Neutrophil (primary cell): ENCODE data around the gene GK.
A peak's percentile ranks its signal among the peaks of the same experiment; 100 is the strongest.
"Not testable (repeated sequence)": the region's sequence is repeated elsewhere in the genome, so short reads cannot be mapped to it uniquely, and the experiment has no call there.

Experiments
- H3K27ac ChIP-seq: fragments of 200-600 bp; sonication (generic); 2 replicates; pipeline ENCODE4 v1.5.1; 2016; ENCODE audit warnings: mild to moderate bottlenecking, moderate library complexity
- H3K27me3 ChIP-seq: fragments of 200-600 bp; sonication (generic); 2 replicates; pipeline ENCODE4 v1.6.0; 2016; ENCODE audit warnings: mild to moderate bottlenecking
- H3K36me3 ChIP-seq: fragments of 200-600 bp; sonication (generic); 2 replicates; pipeline ENCODE4 v1.5.1; 2017
- H3K4me1 ChIP-seq, 2 experiments: fragments of 200-600 bp in 1 of 2; sonication (generic) in 1 of 2; 1 replicate in 1 of 2; 2 replicates in 1 of 2; pipeline versions ENCODE4 v1.5.1 to v1.6.1; 2013 to 2016; ENCODE audit warnings: low read depth in 1 of 2, low read length in 1 of 2, mild to moderate bottlenecking in 1 of 2, moderate library complexity in 1 of 2; ENCODE audit not compliant: control insufficient read depth in 1 of 2, insufficient read depth in 1 of 2
- H3K4me3 ChIP-seq, 2 experiments: fragments of 200-600 bp in 1 of 2; sonication (generic) in 1 of 2; 1 replicate in 1 of 2; 2 replicates in 1 of 2; pipeline ENCODE4 v1.5.1; 2013 to 2016; ENCODE audit warnings: low read depth in 1 of 2, low read length in 1 of 2, mild to moderate bottlenecking in 1 of 2, moderate library complexity in 1 of 2
- H3K9me3 ChIP-seq: fragments of 200-600 bp; sonication (generic); 2 replicates; pipeline ENCODE4 v1.5.1; 2016
- CTCF ChIP-seq: fragments of 200-600 bp; sonication (generic); IDR thresholded peaks from 2 replicates; pipeline ENCODE4 v1.5.1; 2016; ENCODE audit warnings: antibody characterized with exemption

Gene GK

GRCh38 chrX:30626402-30626801, 26.8 kb upstream of the GK start:
- Histone ChIP-seq H3K4me1 (peaks cover 16% of the 10 kb centered on the region in 2 experiments), H3K27me3 (no peaks in the 10 kb centered on the region), H3K27ac (no peak overlapping the region), H3K9me3 (no peaks in the 10 kb centered on the region), H3K4me3 (no peak overlapping the region), H3K36me3 (no peaks in the 10 kb centered on the region)
- no peak for TF ChIP-seq CTCF

GRCh38 chrX:30627818-30628652, 25.2 kb upstream of the GK start:
- Histone ChIP-seq H3K27me3 (no peaks in the 10 kb centered on the region), H3K36me3 (no peaks in the 10 kb centered on the region), H3K4me3 (no peak overlapping the region), H3K4me1 (peaks cover 16% of the 10 kb centered on the region in 2 experiments), H3K9me3 (no peaks in the 10 kb centered on the region), H3K27ac (peak overlapping the region; percentile 60)
- TF ChIP-seq CTCF = no peak

DNA sequence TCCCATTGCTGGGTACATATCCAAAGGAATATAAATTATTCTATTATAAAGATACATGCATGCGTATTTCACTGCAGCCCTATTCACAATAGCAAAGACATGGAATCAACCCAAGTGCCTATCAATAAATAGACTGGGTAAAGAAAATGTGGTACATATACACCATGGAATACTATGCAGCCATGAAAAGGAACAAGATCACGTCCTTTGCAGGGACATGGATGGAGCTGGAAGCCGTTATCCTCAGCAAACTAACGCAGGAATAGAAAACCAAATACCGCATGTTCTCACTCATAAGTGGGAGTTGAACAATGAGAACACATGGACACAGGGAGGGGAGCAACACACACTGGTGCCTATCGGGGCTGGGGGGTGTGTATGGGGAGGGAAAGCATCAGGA, 19.2 kb upstream of the GK start:
- H3K4me3 ChIP-seq, H3K36me3 ChIP-seq, H3K27me3 ChIP-seq, H3K27ac ChIP-seq, H3K9me3 ChIP-seq: not testable (repeated sequence)
- H3K4me1 ChIP-seq = peaks cover 16 to 19% of the 10 kb centered on the region in 2 experiments

DNA sequence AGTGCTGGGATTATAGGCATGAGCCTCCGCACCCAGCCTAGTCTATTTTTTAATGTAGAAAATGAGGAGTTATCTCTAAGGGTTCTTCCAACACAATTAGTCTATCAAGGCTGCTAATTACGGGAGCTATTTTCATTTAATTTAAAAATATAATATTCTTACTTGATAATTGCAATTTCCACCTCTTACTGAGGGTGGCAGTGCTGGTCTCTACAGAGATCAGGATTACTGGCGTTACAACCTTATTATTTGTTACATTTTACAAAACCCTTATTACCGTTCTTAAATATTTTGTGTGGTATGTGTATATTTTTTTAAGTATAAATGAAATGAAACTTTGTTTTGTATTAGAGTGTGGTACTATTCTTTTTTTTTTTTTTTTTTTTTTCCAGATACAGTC, 17.6 kb upstream of the GK start:
- no peaks in the 10 kb centered on the region for H3K27me3 ChIP-seq
- no peaks in the 10 kb centered on the region for H3K9me3 ChIP-seq

DNA sequence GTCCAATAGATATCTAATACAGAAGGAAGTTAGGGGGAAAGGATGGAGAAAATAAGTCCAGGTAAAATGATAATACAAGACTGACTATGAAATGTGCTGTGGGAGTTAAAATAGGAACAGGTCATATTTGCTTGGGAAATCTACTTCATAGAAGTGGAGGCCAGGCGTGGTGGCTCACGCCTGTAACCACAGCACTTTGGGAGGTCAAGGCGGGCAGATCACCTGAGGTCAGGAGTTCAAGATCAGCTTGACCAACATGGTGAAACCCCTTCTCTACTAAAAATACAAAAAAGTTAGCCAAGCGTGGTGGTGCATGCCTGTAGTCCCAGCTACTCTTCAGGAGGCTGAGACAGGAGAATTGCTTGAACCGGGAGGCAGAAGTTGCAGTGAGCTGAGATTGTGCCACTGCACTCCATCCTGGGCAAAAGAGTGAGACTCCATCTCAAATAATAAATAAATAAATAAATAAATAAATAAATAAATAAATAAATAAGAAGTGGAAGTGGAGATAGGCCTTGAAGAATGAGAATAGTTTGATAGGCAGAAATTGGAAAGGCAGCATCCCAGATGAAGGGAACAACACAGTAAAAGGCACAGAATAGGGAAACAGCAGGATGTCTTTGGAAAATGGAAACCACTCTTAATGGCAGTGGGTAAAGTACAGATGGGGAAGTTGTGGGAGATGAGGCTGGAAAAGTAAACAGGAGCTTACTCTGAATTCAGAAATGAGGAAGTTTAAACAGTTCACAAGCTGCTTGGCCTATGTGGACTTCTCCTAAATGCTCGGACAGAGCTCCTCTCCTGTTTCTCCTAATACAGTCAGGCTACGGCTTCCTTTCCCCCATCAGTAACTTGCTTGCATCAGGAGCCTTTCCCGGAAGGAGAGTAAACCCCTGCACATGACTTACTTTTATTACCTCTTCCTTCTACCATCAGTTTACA, 15.1 kb upstream of the GK start:
- Histone ChIP-seq H3K4me3 (peak overlapping the region; percentile 15 to 24), H3K4me1 (peaks cover 40 to 50% of the 10 kb centered on the region in 2 experiments), H3K9me3 (no peaks in the 10 kb centered on the region), H3K27ac (peak overlapping the region; percentile 97), H3K27me3 (no peaks in the 10 kb centered on the region), H3K36me3 (no peaks in the 10 kb centered on the region)
- TF ChIP-seq CTCF = no peak

More for the DNA sequence above, 17.6 kb upstream of the GK start:
- TF ChIP-seq CTCF = peak; percentile 67
- H3K27ac ChIP-seq = no peak overlapping the region
- no peaks in the 10 kb centered on the region for H3K36me3 ChIP-seq
- H3K4me3 ChIP-seq = no peak overlapping the region
- H3K4me1 ChIP-seq = peaks cover 22 to 28% of the 10 kb centered on the region in 2 experiments

GRCh38 chrX:30639702-30640101, 13.5 kb upstream of the GK start:
- Histone ChIP-seq H3K4me1 (peaks cover 45 to 57% of the 10 kb centered on the region in 2 experiments), H3K27ac (peak overlapping the region; percentile 97)
- H3K4me3 ChIP-seq, H3K9me3 ChIP-seq, H3K36me3 ChIP-seq, H3K27me3 ChIP-seq: not testable (repeated sequence)
